ENCODE measurements around the gene SMPD4. TPM values are rescaled to one million over a fixed set of nuclear protein-coding genes. Genes with fewer than 3 reads are reported as not detected.
"Not testable (repeated sequence)": the region's sequence is repeated elsewhere in the genome, so short reads cannot be mapped to it uniquely, and the experiment has no call there.

SMPD4 gene
- total RNA-seq, 1 experiment from 2014 or later: 38.7 TPM

DNA sequence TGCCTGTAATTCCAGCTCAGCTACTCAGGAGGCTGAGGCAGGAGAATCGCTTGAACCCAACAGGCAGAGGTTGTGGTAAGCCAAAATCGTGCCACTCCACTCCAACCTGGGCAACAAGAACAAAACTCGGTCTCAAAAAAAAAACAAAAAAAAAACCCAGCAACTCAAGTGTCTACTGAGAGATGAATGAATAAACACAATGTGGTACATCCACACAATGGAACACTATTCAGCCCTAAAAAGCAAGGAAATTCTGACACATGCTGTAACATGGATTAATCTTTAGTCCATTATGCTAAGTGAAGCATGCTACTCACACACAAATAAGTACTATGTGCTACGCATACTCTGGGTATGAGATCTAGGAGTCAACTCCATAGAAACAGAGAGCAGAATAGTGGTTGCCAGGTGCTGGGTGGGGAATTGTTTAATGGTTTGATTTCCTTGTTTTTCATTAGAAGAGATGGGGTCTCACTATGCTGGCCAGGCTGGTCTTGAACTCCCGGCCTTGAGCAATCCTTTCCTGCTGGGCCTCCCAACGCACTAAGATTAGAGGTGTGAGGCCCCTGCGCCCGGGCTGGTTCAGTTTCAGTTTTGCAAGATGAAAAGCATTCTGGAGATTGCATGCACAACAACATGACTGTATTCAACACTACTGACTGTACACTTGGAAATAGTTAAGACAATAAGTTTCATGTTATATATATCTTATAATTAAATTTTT, 15.9 kb downstream of the SMPD4 start:
- Histone ChIP-seq H3K4me3 (no peak overlapping the region), H3K9me3 (no peaks in the 10 kb centered on the region), H3K27me3 (no peaks in the 10 kb centered on the region), H3K36me3 (peaks cover 14% of the 10 kb centered on the region)
- no peak for DNase-seq

DNA sequence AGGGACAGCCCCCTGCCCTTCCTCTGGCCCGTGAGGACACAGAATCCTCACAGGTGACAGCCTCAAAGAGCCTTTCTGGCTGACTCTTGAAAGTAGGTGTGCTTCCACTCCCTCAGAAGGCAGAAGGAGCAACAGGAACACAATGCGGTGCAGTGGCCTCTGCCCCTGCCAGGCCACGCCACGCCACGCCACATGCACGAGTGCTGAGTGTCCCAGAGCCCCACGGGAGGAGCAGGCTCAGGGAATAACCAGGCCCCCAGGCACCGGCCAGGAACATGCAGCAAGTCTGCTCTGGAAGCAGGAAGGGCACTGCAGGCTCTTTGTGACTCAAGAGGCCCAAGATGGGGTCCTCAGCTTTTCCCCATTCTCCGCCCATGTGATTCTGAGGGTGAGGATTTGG, 18.4 kb downstream of the SMPD4 start:
- DNase-seq: no peak
- Histone ChIP-seq H3K27me3 (no peaks in the 10 kb centered on the region), H3K36me3 (peaks cover 14% of the 10 kb centered on the region), H3K9me3 (no peaks in the 10 kb centered on the region), H3K4me3 (no peak overlapping the region)

DNA sequence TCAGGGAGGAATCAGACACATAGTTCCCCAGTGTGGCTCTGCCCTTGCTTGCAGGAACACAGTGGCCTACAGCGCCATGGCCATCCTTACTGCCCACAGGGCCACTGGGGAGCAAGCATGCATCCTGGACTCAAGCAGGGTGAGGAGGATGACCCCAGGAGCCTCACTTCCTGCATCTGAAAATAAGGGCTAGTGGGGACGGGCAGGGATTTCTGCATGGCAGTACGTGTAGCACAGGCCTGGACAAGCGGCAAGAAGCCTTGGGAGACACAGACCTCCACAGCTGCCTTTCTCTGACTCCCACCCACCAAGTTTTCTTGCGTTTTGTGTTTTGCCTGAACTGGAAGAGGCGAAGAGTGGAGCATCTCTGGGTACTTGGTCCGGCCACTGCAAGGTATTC, 18.9 kb downstream of the SMPD4 start:
- H3K4me3 ChIP-seq, H3K27me3 ChIP-seq, DNase-seq, H3K9me3 ChIP-seq: not testable (repeated sequence)
- peaks cover 14% of the 10 kb centered on the region for H3K36me3 ChIP-seq

DNA sequence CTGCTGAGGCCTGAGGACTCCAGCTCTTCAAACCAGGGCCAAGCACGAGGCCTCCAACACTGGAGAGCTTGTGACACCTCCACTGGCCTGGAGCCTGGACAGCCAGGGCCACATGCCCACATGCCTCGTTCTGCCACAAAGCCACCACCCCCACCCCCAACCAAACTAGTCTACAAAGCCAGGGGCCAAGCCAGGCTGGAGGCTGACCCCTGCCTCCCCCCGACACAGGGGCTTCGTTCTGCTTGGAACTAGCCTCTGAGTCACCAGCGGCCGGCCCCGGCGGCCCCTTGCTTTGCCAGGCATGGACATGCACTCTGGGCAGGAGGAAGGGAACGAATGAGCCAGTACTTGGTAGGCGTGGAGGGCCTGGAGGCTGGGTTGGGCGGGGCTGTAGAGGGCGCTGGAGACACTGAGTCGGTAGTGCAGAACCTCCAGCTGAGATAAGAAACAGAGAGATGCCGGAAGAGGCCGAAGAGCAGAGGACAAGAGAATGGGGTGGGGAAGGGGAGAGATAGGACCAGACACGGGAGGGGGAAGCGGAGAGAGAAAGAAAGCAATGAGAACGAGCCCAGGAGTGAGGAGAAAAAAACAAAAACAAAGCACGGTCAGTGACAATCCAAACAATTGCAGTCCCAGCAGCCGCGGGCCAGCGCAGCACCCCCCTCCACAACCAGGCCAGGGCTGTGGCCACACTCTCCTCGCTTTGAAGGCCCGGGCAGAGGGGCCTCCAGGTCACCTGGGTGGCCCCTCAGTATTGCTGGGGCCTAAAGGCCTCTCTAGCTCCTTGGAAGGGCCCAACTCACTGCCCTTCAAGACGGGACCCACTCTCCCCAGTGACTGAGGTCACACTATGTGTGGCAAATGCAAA, 20.3 kb downstream of the SMPD4 start:
- not testable (repeated sequence) for H3K4me3 ChIP-seq, H3K27me3 ChIP-seq, H3K9me3 ChIP-seq, DNase-seq
- H3K36me3 ChIP-seq: peaks cover 13% of the 10 kb centered on the region

DNA sequence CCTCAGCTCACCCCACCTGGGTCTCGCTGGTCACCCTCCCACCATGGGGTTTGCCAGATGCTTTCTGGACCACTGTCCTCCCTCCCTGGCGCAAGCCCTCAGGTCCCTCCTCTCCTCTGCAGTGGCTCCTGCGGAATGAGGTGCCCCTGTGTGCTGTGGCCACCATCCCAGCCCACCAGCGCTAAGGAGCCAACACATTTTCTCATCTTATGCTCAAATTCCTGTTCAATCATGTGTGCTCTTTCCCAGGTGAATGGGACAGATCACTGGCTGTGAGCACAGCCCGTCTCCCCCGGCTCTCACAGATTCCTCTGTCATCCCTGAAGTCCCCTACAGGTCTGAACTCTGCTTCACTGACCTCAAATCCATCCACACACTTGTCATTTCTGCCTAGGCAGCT, 21.3 kb downstream of the SMPD4 start:
- no peak overlapping the region for H3K4me3 ChIP-seq
- H3K9me3 ChIP-seq: no peaks in the 10 kb centered on the region
- H3K27me3 ChIP-seq: no peaks in the 10 kb centered on the region
- DNase-seq: no peak
- peaks cover 8% of the 10 kb centered on the region for H3K36me3 ChIP-seq

DNA sequence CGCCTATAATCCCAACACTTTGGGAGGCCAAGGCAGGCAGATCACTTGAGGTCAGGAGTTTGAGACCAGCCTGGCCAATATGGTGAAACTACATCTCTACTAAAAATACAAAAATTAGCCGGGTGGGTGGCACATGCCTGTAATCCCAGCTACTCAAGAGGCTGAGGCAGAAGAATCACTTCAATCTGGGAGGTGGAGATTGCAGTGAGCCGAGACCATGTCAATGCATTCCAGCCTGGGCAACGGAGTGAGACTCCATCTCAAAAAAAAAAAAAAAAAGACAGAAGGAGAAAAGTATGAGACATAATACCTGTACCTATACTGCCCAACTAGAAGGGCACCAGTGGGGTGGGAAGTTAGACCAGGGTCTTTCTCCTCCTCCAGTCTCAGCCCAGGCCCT, 22.0 kb downstream of the SMPD4 start:
- not testable (repeated sequence) for H3K36me3 ChIP-seq, H3K9me3 ChIP-seq, H3K4me3 ChIP-seq, DNase-seq, H3K27me3 ChIP-seq

DNA sequence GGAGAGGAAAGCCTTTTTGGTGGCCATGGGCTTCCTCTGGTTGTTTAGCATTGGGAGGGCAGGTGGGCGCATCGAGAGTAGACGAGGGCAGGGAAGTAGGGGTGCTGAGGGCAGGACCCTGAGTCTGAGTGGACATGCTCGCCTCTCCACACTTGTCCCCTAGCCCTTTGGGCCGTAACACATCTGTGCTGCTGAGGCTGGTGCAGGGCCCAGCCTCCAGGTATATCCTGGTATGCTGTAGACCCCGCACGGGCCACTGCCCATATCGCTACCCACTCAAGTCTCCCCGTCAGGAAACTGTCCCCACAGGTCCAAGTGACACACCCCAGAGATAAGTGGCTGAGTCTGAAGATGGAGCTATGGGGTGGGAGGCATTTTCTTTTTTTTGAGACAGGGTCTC, 22.8 kb downstream of the SMPD4 start:
- DNase-seq: no peak
- Histone ChIP-seq H3K36me3 (peaks cover 2% of the 10 kb centered on the region; the same call in 1 of the 2 replicates), H3K27me3 (no peaks in the 10 kb centered on the region), H3K4me3 (no peak overlapping the region), H3K9me3 (no peaks in the 10 kb centered on the region)

DNA sequence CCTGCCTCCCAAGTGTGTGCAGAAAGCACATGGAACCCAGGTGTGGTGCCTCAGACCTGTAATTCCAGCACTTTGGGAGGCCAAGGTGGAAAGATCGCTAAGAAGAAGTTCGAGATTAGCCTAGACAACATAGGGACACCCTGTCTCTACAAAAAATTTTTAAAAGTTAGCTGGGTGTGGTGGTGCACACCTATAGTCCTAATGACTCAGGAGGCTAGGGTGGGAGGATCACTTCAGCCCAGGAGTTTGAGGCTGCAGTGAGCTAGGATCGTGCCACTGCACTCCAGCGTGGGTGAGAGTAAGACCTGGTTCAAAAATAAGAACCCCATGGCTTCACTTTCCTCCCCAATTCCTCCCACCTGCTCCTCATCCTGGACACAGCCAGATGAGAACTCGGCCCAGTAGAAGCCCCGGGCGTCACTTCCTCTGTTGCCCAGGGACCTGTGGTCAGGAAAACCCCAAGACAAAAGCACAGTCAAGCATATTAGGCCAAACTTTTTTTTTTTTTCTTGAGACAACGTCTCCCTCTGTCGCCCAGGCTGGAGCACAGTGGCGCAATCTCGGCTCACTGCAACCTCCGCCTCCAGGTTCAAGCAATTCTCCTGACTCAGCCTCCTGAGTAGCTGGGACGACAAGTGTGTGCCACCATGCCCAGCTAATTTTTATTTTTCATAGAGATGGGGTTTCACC, 23.4 kb downstream of the SMPD4 start:
- not testable (repeated sequence) for H3K9me3 ChIP-seq, H3K27me3 ChIP-seq, H3K4me3 ChIP-seq, DNase-seq, H3K36me3 ChIP-seq

DNA sequence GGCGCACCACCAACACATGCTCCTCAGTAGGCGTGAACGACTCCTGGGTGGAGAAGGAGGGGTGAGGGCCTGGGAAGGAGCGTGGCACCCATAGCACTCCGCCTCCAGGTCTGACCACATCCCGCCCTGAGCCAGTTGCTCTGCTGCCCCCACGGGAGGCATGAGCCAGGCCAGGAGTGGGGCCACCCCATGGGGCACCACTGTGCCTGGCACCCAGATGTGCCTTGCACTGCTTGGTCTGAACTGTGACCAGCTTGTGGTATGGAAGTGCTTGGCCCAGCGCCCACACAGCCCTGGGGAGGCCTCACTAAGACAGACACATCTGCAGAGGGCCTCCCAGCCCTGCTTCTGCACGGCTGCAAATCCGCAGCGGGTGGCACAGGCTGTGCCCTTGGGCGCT, 24.0 kb downstream of the SMPD4 start:
- H3K27me3 ChIP-seq, DNase-seq: not testable (repeated sequence)

DNA sequence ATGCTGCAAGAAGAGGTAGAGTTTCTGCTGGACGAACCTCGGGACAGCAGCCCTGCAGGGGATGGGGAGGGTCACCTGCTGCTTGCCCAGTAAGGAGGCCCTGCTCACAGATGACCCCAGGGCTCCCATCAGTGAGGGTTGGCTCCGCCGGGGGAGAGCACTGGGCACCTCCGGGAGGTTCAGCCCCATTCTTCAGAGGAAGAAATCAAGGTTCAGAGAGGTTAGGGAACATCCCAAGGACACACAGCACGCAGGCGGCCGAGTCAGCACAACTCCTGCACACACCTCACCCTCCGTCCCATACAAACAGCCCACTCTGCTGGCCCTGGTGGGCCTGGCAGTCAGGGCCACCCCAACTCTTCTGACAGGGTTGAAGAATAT, 24.8 kb downstream of the SMPD4 start:
- Histone ChIP-seq H3K4me3 (no peak overlapping the region), H3K9me3 (no peaks in the 10 kb centered on the region), H3K27me3 (no peaks in the 10 kb centered on the region), H3K36me3 (0 out of 2 replicates have a peak, but pooled peaks cover 2% of the 10 kb centered on the region)
- no peak for DNase-seq

More for the DNA sequence above, 24.0 kb downstream of the SMPD4 start:
- not testable (repeated sequence) for H3K9me3 ChIP-seq, H3K36me3 ChIP-seq, H3K4me3 ChIP-seq

DNA sequence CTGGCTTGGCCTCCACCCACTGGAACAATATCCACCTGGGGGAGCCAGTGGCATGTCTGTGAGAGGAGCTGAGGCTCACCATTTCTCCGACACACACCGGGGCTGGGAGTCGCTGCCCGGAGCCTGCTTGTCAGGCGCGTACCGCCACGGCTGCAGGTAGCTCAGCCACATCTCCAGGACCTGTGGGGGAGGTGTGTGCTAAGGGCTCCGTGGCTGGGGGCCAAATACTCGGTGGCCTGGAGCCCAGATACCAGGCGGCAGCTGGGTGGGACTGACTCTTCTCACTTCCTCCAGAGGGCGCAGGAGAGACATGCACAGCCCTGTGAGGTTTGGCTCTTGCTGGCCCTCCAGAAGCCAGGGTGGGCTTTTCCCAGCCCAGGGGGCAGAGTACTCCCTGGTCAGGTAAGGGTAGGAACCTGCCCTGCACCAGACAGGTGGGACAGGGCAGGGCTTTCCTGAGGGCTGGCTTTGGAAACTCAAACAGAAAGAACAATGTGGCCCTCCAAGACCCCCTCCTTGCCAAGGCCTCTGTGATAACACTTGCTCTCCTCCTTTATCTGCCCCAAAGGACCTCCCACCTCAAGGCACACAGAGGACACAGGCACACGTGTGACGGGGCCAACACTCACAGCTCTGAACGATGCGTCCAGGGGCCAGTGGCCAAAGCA, 25.3 kb downstream of the SMPD4 start:
- H3K4me3 ChIP-seq, H3K27me3 ChIP-seq, H3K36me3 ChIP-seq, H3K9me3 ChIP-seq: not testable (repeated sequence)
- peak; percentile 30 for DNase-seq

DNA sequence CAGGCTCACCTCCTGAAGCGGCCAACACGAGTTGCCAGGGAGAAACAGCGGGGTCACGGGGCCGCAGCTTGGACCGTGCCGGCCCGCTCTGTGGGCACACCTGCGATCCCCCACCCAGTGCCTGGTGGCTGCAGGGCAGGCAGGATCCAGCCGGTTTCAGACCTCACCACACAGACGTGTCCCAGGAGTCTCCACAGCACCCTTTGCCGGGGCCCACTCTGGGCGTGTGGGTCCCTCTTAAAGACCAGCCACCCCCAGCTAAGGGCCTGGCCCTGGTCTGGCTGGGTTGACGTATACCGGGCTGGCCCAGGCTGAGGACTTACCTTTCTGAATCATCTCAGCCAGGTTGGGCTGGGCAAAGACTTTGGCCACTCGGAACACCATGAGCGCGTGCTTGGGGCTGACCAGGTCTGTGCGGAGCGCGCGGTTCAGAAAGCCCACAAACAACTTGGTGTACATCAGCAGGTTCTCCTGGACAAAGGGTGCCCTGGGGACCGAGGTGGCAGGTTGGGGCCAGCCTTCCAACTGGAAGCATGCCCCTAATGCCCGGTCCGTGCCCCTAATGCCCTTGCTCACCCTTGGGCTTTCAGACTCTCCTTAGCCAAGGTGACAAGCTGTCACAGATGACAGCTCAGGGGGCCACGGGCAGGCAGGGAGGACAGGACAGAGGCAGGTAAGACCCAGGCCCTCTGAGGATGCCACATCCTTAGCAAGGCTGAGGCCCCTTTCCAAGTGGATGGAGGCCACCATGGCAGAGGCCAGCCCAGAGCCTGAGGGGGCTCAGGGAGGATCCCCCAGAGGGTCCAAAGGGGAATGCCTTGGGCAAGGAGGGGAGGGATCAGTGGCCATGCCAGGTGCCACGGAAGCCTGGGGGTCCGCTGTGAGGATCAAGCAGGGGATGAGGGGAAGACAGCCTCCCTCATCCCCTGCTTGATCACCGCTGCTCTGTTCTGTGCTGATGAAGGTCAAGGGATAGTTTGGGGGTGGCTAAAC, 26.3 kb downstream of the SMPD4 start:
- H3K4me3 ChIP-seq: no peak overlapping the region
- no peaks in the 10 kb centered on the region for H3K27me3 ChIP-seq
- 0 out of 2 replicates have a peak, but pooled peaks cover 2% of the 10 kb centered on the region for H3K36me3 ChIP-seq
- no peak for DNase-seq
- H3K9me3 ChIP-seq: no peaks in the 10 kb centered on the region

DNA sequence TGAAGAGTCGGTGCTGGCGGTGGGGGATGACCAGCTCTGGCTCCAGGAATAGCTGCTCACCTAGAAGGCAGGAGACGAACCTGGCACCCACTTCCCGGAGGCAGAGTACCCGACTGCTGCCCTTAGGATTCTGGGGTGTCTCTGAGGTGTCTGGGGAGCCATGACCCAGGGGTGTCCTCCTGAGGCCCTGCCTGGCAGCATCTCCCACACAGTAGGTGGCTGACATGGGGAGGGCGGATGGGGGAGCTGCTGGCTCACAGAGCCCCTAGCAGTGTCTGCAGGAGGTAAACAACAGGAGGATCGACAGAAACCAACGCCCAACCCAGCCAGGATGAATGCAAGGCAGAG, 27.0 kb downstream of the SMPD4 start:
- H3K9me3 ChIP-seq, DNase-seq, H3K4me3 ChIP-seq, H3K27me3 ChIP-seq, H3K36me3 ChIP-seq: not testable (repeated sequence)

DNA sequence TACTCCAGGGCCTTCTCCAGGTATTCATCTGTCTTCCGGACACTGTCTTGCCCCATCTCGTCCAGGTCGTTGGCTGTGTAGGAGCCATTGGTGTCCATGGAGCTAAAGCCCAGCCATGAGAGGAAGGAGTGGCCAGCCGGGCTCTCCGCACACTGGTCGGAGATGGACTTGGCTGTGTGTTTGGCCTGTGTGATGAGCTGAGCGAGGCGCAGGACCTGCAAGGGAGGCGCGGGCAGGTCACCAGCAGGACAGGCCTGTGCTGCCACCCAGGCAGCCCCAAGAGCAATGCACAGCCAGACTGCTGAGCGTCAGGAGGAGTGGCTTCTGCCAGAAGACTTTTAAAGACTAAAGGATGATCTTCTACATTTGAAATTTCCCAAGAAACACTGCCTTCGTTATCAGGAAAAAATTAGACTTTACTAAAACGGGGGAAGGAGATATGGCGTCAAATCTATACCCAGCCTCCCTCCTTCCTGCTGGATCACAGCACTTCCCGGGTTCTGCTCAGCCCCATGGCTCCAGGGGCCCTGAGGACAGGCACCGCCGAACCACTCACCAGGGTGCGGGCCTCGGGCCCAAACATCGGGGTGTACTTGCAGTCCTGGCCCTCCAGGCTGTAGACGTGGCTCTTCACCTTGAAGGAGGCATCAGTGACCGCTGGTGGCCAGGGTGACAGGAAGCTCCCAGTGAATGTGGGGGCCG, 27.5 kb downstream of the SMPD4 start:
- DNase-seq, H3K4me3 ChIP-seq, H3K27me3 ChIP-seq, H3K36me3 ChIP-seq, H3K9me3 ChIP-seq: not testable (repeated sequence)

DNA sequence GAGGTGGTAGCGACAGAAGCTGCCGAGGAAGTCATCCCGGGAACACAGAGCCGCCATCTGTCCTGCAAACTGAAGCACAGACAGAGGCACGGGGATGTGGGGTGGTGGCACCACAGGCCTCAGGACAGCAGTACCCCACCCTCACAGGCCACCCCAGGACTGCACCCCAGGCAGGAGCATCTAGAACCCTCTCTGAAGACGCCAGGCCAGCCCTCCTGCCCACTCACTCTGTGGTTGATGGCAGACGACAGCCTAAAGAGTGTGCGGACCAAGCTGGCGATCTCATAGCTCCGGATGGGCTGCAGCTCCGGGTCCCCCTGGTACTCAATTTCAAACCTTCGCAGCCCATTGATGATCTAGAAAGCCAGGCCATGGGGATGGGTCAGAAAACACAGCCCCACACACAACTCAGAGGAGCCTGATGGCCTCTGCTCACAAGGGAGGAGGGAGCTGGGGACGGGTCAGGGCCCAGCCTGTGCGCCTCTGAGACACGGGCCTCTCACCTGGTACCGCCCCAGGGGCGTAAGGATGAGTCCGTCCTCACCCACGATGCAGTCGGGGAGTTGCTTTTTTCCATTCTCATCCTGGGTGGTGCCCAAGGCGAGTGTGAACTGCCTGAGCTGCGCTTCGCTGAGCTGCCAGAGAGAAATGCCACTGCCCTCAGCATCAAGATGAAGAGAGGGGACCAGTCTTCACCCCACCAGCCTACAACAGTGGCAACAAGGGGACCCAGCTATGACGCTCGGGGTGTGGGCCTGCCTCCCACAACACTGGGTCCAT, 28.4 kb downstream of the SMPD4 start:
- Histone ChIP-seq H3K27me3 (no peaks in the 10 kb centered on the region), H3K36me3 (0 out of 2 replicates have a peak, but pooled peaks cover 2% of the 10 kb centered on the region), H3K4me3 (no peak overlapping the region), H3K9me3 (no peaks in the 10 kb centered on the region)
- no peak for DNase-seq
